Hepatocyte (in vitro differentiated cells): ENCODE data around the gene RIT1. TPM values are rescaled to one million over a fixed set of nuclear protein-coding genes. Genes with fewer than 3 reads are reported as not detected.

Experiments
- DNase-seq: peaks from one replicate; pipeline ENCODE4 v3.0.0-alpha.2; 2016; ENCODE audit warnings: low spot score
- H2AFZ ChIP-seq: fragments of 200-600 bp; sonication (generic); 2 replicates; pipeline ENCODE4 v1.6.0; 2016; ENCODE audit warnings: antibody characterized with exemption, mild to moderate bottlenecking
- H3K27ac ChIP-seq: fragments of 200-600 bp; sonication (generic); 2 replicates; pipeline ENCODE4 v1.5.1; 2016; ENCODE audit warnings: mild to moderate bottlenecking
- H3K27me3 ChIP-seq: fragments of 200-600 bp; sonication (generic); 2 replicates; pipeline ENCODE4 v1.6.1; 2016
- H3K36me3 ChIP-seq: fragments of 200-600 bp; sonication (generic); replicated peaks from 2 replicates; pipeline ENCODE4 v1.5.1; 2016; ENCODE audit warnings: low read depth; ENCODE audit not compliant: insufficient read depth
- H3K4me1 ChIP-seq: fragments of 200-600 bp; sonication (generic); 2 replicates; pipeline ENCODE4 v1.5.1; 2016; ENCODE audit warnings: mild to moderate bottlenecking, moderate library complexity; ENCODE audit not compliant: insufficient read depth
- H3K4me2 ChIP-seq: fragments of 200-600 bp; sonication (generic); 2 replicates; pipeline ENCODE4 v1.6.0; 2016
- H3K4me3 ChIP-seq: fragments of 200-600 bp; sonication (generic); 2 replicates; pipeline ENCODE4 v1.5.1; 2016; ENCODE audit warnings: mild to moderate bottlenecking
- H3K79me2 ChIP-seq: fragments of 200-600 bp; sonication (generic); 2 replicates; pipeline ENCODE4 v1.6.0; 2017; ENCODE audit warnings: mild to moderate bottlenecking
- H3K9me2 ChIP-seq: fragments of 200-600 bp; sonication (generic); replicated peaks from 2 replicates; pipeline ENCODE4 v1.6.0; 2017; ENCODE audit warnings: mild to moderate bottlenecking; ENCODE audit not compliant: insufficient read depth
- H3K9me3 ChIP-seq: fragments of 200-600 bp; sonication (generic); 2 replicates; pipeline ENCODE4 v1.5.1; 2016; ENCODE audit warnings: low read depth, mild to moderate bottlenecking
- H4K20me1 ChIP-seq: fragments of 200-600 bp; sonication (generic); 2 replicates; pipeline ENCODE4 v1.6.0; 2016; ENCODE audit warnings: mild to moderate bottlenecking; ENCODE audit not compliant: insufficient read depth, poor library complexity, severe bottlenecking
- EZH2 ChIP-seq: fragments of 200-600 bp; sonication (generic); IDR thresholded peaks from 2 replicates; pipeline ENCODE4 v1.6.1; 2016; ENCODE audit warnings: antibody characterized with exemption, mild to moderate bottlenecking, borderline replicate concordance
- EZH2phosphoT487 ChIP-seq: fragments of 200-600 bp; sonication (generic); IDR thresholded peaks from one replicate; pipeline ENCODE4 v1.6.1; 2018; ENCODE audit warnings: antibody characterized with exemption, mild to moderate bottlenecking, low read depth, moderate library complexity; ENCODE audit not compliant: unreplicated experiment, severe bottlenecking
- WGBS: methylation state at CpG from one replicate; pipeline ENCODE4 v1.1.6; 2016; ENCODE audit warnings: low lambda C conversion rate; ENCODE audit errors: missing lambda C conversion rate; 5-methylcytosine and 5-hydroxymethylcytosine counted together
- polyA plus RNA-seq: library from polyadenylated mRNA; unstranded; fragments of >200 nt; fragmentation: Nextera tagmentation; extraction: Ambion mirVana; gene quantifications from 2 replicates; pipeline ENCODE4 v1.2.1, GENCODE V29; 2016
- total RNA-seq: library from RNA; depleted of rRNA; stranded (reverse); fragments of >200 nt; gene quantifications from 2 replicates; pipeline ENCODE4 v1.2.3, GENCODE V29; 2014
- TF ChIP-seq, protein P1 (sequence below): fragments of 200-600 bp; sonication (generic); IDR thresholded peaks from 2 replicates; pipeline ENCODE4 v1.5.1; 2016; ENCODE audit warnings: antibody characterized with exemption, mild to moderate bottlenecking; ENCODE audit not compliant: poor library complexity

Gene RIT1
- total and polyA plus RNA-seq, 2 experiments from 2014 or later = 17.6 to 33.5 TPM

DNA sequence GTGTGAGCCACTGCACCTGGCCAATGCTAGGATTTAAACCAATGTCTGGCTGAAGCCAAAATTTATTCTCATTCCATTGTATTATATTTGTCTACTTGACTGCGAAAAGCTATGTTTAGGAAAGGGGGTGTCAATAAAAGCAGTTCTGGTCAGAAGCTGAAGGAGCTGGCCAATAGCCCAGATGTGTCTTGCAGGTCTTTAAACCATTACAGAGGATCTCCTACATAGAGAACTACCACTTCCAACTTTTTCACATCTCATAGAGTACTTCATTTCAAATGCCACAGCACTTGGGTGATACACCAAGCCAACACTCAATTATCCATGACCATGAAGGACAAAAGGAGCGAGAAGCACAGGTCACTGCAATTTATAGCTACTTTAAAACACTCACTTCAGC lies 49.3 kb downstream of the RIT1 start:
- Histone ChIP-seq H3K27me3 (peaks cover 6% of the 10 kb centered on the region), H3K9me3 (no peaks in the 10 kb centered on the region), H2AFZ (no peak overlapping the region), H3K4me1 (no peaks in the 10 kb centered on the region), H3K9me2 (no peaks in the 10 kb centered on the region), H3K4me3 (no peak overlapping the region), H4K20me1 (no peaks in the 10 kb centered on the region), H3K79me2 (peaks cover under 1% of the 10 kb centered on the region), H3K4me2 (no peak overlapping the region), H3K27ac (no peak overlapping the region), H3K36me3 (no peaks in the 10 kb centered on the region)
- no peak for TF ChIP-seq EZH2phosphoT487
- WGBS = 91% methylated on average over 2 of the region's 2 CpGs
- no peak for DNase-seq

DNA sequence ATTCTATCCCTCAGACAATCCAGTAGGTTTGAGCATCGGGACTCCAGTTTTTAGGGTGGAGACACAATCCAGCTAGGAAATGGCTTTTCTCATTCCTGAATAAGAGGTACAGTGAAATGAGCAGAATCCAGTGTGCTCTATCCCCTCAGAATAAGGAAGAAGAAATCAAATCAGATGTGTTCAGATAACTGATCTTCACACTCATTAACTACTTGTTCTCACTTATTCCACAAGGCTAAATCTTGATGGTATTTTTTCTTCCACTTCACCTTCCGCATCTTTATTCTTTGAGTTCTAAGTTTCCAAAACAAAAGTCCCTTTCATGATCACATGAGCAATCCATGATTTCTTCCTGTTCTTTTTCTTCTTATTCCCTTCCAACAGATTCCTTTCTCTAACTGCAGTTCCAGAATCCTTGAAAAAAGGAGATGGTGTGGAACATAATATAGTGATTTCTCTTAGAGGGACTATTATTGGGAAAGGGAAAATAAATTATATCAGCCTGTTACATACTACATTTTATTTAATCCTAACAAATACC lies 50.1 kb downstream of the RIT1 start:
- H3K9me2 ChIP-seq = no peaks in the 10 kb centered on the region
- H3K36me3 ChIP-seq = no peaks in the 10 kb centered on the region
- H3K27me3 ChIP-seq = peaks cover 6% of the 10 kb centered on the region
- H3K4me2 ChIP-seq = no peak overlapping the region
- H3K9me3 ChIP-seq = no peaks in the 10 kb centered on the region
- 96% methylated on average over 2 of the region's 2 CpGs for WGBS
- H3K4me3 ChIP-seq = no peak overlapping the region
- TF ChIP-seq EZH2phosphoT487 = no peak
- TF ChIP-seq EZH2 = no peak
- TF ChIP-seq, protein P1, sequence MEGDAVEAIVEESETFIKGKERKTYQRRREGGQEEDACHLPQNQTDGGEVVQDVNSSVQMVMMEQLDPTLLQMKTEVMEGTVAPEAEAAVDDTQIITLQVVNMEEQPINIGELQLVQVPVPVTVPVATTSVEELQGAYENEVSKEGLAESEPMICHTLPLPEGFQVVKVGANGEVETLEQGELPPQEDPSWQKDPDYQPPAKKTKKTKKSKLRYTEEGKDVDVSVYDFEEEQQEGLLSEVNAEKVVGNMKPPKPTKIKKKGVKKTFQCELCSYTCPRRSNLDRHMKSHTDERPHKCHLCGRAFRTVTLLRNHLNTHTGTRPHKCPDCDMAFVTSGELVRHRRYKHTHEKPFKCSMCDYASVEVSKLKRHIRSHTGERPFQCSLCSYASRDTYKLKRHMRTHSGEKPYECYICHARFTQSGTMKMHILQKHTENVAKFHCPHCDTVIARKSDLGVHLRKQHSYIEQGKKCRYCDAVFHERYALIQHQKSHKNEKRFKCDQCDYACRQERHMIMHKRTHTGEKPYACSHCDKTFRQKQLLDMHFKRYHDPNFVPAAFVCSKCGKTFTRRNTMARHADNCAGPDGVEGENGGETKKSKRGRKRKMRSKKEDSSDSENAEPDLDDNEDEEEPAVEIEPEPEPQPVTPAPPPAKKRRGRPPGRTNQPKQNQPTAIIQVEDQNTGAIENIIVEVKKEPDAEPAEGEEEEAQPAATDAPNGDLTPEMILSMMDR = no peak
- peaks cover 3% of the 10 kb centered on the region for H3K4me1 ChIP-seq
- no peak for DNase-seq
- peak overlapping the region; percentile 9 for H3K27ac ChIP-seq
- no peaks in the 10 kb centered on the region for H4K20me1 ChIP-seq
- peaks cover 9% of the 10 kb centered on the region for H3K79me2 ChIP-seq
- H2AFZ ChIP-seq = no peak overlapping the region

DNA sequence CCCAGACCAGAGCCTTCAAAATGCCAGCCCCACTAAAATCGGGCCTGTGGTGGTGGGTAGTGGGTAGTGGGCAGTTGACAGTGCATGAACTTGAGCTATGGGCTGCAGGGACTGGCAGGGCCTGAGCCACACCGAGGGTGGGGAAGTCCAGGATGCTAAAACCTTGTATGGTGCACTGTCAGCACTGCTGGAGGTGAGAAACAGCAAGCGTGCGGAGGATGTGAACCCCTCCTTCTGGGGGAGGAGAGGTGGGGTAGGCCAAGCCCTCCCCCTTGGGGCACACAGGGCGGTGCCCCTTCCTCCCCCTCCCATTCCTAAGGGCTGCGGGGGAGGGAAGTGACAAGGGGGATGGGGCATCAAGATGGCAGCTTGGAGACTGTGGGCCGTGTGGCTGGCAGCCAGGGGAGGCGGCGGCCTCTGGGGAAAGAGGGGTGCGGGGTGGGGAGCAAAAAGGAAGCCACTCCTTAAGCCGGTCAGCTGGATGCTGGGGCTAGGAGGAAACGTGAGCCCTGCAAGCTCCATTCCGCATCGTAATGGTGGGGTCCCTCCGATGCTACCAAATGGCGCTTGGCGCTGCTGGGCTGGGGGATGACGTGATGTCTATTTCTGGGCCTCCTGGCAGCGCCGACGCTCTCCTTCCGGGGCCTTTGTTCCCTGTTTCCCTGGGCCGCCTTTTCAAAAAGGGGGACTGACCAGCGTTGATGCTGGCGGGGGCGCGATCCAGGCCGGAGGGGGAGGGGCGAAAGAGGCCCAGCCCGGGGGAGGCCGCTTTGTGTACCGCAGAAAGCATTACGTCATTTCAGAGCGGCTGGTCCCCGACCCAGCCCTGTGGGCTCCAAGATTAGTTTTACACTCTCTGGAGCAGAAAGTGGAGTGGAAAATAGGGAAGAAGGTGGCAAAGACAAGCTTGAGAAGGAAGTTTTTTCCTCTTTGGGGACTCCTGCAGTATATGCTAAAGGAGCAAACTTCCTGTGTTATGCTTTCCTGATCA lies 51.0 kb downstream of the RIT1 start:
- no peak overlapping the region for H3K4me2 ChIP-seq
- H3K27ac ChIP-seq = peak overlapping the region; percentile 9
- WGBS = 76% methylated on average over 27 of the region's 35 CpGs
- peaks cover 6% of the 10 kb centered on the region for H3K27me3 ChIP-seq
- no peaks in the 10 kb centered on the region for H3K36me3 ChIP-seq
- peaks cover 17% of the 10 kb centered on the region for H3K79me2 ChIP-seq
- no peaks in the 10 kb centered on the region for H4K20me1 ChIP-seq
- no peak overlapping the region for H3K4me3 ChIP-seq
- DNase-seq = no peak
- H2AFZ ChIP-seq = no peak overlapping the region
- no peak for TF ChIP-seq EZH2
- TF ChIP-seq, protein P1 = no peak
- no peak for TF ChIP-seq EZH2phosphoT487
- no peaks in the 10 kb centered on the region for H3K9me3 ChIP-seq
- H3K9me2 ChIP-seq = no peaks in the 10 kb centered on the region
- peaks cover 5% of the 10 kb centered on the region for H3K4me1 ChIP-seq

DNA sequence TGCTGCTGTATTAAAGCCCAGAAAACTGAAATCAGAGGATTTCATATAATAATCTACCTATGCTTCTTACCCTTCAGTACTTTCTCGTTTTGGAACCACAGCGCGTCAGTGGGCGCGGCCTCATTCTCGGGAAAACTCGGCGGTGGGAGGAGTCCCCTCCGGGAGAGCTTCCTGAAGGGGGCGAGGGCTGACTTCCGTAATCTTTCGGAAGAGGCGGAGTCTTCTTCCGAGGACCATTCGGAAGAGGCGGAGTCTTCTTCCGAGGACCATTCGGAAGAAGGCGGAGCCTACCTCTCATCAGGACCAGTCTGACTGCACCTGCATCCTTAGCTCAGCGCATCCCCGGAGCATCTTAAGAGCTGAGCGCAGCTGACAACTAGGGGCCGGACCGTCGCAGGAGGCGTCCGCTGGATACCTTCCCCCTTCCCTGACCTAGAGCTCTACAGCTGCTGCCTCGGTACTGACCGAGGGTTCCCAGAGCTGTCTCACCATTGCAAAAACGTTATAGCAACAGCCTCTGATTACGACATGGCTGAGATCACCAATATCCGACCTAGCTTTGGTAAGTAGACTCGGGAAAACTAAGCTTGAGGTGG lies 51.8 kb downstream of the RIT1 start, which contains the start of gene SYT11:
Gene SYT11, plus strand, starts transcription at position 334 of the 596 bp plus-strand sequence. Its CDS starts 195 bp downstream, at position 529.
- peak; percentile 98 for DNase-seq
- Histone ChIP-seq H3K9me2 (no peaks in the 10 kb centered on the region), H3K79me2 (peaks cover 24% of the 10 kb centered on the region), H3K27me3 (peaks cover 6% of the 10 kb centered on the region), H3K4me2 (peak within 1 kb of the TSS; percentile 71), H4K20me1 (no peaks in the 10 kb centered on the region), H2AFZ (peak within 1 kb of the TSS; percentile 77), H3K36me3 (no peaks in the 10 kb centered on the region), H3K27ac (peak within 1 kb of the TSS; percentile 68), H3K9me3 (no peaks in the 10 kb centered on the region), H3K4me1 (peaks cover 5% of the 10 kb centered on the region), H3K4me3 (peak within 1 kb of the TSS; percentile 33)
- TF ChIP-seq EZH2phosphoT487 (no peak), EZH2 (no peak)
- TF ChIP-seq, protein P1 = no peak
- 14% methylated on average over 32 of the region's 33 CpGs for WGBS
